Measurements from ENCODE around the gene CTSZ.

GRCh38 chr20:59003836-59004492 lies 3.1 kb downstream of the CTSZ start:
- TF ChIP-seq CTCF (IDR thresholded peaks at IDR 0.05) (no peak), POLR2A (IDR thresholded peaks at IDR 0.05) (no peak)
